Astrocyte of the spinal cord (primary cell): ENCODE data around the gene TAP2.

Experiments used
- DNase-seq: peaks from one replicate; pipeline ENCODE4 v3.0.0; 2011; ENCODE audit warnings: low read depth, low spot score
- H3K4me3 ChIP-seq: 2 replicates; pipeline ENCODE4 v1.5.1; 2011; ENCODE audit warnings: low read depth, mild to moderate bottlenecking, low read length, moderate library complexity
- in situ Hi-C: cut with HindIII; loops from 2 replicates; pipeline ENCODE4 v1.10.0; 2017; ENCODE audit warnings: low sequenced_read_pairs
- TF ChIP-seq, protein P1 (sequence below): IDR thresholded peaks from 2 replicates; pipeline ENCODE4 v1.5.1; 2012; ENCODE audit warnings: low read depth, mild to moderate bottlenecking, low read length, inconsistent platforms

The TAP2 gene

DNA sequence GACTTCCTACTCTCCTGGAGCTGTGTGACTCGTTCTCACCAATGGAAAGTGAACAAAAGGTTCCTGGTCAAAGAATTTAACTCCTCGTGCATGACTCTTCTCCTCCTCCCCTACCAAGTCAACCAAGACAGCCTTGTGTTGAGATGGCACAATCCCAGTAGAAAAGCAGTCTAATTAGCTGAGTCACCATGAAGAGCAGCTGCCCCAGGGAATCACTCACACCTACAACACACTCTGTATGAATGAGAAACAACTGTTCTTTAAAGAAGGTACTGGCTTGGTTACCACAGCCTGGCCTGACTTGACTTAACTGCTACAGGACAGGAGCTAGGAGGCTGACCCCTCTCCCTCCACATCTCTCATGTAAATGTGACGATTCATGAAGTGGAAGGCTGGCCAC, 18.8 kb downstream of the TAP2 start:
- DNase-seq = peak; percentile 55
- in situ Hi-C loops = no loop called here
- TF ChIP-seq, protein P1, sequence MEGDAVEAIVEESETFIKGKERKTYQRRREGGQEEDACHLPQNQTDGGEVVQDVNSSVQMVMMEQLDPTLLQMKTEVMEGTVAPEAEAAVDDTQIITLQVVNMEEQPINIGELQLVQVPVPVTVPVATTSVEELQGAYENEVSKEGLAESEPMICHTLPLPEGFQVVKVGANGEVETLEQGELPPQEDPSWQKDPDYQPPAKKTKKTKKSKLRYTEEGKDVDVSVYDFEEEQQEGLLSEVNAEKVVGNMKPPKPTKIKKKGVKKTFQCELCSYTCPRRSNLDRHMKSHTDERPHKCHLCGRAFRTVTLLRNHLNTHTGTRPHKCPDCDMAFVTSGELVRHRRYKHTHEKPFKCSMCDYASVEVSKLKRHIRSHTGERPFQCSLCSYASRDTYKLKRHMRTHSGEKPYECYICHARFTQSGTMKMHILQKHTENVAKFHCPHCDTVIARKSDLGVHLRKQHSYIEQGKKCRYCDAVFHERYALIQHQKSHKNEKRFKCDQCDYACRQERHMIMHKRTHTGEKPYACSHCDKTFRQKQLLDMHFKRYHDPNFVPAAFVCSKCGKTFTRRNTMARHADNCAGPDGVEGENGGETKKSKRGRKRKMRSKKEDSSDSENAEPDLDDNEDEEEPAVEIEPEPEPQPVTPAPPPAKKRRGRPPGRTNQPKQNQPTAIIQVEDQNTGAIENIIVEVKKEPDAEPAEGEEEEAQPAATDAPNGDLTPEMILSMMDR = no peak
- H3K4me3 ChIP-seq = no peak overlapping the region

- in situ Hi-C loops = no loop called here
- DNase-seq = no peak
- TF ChIP-seq, protein P1 = no peak
- H3K4me3 ChIP-seq = no peak overlapping the region
Measured at GRCh38 chr6:32818867-32819266, 19.7 kb downstream of the TAP2 start.

- in situ Hi-C loops = no loop called here
- TF ChIP-seq, protein P1 = no peak
- no peak for DNase-seq
- no peak within 1 kb of the TSS for H3K4me3 ChIP-seq
Measured at GRCh38 chr6:32816746-32817204, 21.8 kb downstream of the TAP2 start, which contains the start of gene HLA-DOB. HLA-DOB (minus strand) TSS chr6:32817002; CDS start chr6:32816951, 51 bp downstream.

DNA sequence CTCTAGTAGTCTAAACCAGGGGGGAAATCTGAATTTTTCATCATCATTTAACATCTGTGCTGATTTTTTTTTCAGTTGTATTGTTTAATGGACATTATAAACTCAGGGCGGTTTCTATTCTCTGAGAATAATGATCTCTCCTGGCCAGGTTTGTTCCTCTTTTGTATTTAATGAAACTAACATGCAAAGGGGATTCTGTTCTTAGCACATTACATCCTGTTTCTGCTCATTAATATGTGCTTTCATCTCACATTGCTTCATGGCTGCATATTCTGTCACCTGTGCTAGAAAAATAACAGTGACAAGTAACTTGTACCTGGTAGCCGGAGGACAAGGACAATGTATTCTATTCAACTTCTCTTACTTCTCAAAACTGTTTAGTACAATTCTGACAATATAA, 22.5 kb downstream of the TAP2 start:
- TF ChIP-seq, protein P1 = no peak
- in situ Hi-C loops = no loop called here
- H3K4me3 ChIP-seq = no peak overlapping the region
- DNase-seq = no peak

DNA sequence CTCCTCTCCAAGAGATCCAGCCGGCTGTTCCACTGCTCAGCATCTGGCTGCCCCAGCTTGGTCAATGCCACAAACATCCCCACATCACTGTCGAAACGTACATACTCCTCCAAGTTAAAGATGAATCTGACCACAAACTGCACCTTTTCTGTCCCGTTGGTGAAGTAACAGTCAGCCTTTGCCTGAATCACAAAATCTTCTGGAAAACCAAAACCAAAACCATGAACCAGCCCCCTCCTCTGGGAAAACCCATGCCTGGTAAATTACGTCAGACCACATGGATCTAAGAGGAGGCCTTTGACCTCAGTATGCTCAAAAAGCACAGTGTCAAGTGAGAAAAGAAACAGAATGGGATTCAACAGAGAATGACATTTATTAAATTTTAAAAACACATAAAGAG, 23.4 kb downstream of the TAP2 start:
- in situ Hi-C loops = no loop called here
- H3K4me3 ChIP-seq = no peak overlapping the region
- peak; percentile 52 for DNase-seq
- TF ChIP-seq, protein P1 = no peak

DNA sequence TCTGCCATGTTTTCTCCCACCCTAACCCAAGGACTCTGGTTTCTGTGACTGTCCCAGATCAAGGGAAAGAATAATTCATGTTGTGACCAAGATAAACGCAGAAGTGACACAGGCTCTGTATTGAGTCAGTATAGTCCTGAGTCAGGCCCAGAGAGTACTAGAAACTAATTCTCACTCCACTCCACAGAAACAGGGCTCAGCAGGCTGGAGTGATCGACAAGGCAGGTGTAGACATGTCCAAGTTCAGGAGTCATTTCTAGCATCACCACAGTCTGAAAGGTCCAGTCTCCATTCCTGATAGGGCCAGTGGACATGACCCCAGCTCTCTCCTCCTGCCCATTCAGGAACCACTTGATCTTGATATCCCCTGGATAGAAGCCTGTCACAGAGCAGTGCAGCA, 24.4 kb downstream of the TAP2 start:
- in situ Hi-C loops = no loop called here
- H3K4me3 ChIP-seq = no peak overlapping the region
- TF ChIP-seq, protein P1 = no peak
- DNase-seq = no peak

GRCh38 chr6:32809171-32809570, 29.4 kb downstream of the TAP2 start:
- no peak overlapping the region for H3K4me3 ChIP-seq
- no peak for DNase-seq
- in situ Hi-C loops = no loop called here
- TF ChIP-seq, protein P1 = no peak
